Neural progenitor cell (in vitro differentiated cells): Measurements from ENCODE around the gene ADCY5.

Experiments used
- CTCF ChIP-seq: fragments of 200-600 bp; sonication (generic); IDR thresholded peaks from 2 replicates; pipeline ENCODE4 v1.5.1; 2017; ENCODE audit warnings: antibody characterized with exemption, mild to moderate bottlenecking
- EZH2 ChIP-seq: fragments of 200-600 bp; sonication (generic); IDR thresholded peaks from 2 replicates; pipeline ENCODE4 v1.6.1; 2017; ENCODE audit warnings: antibody characterized with exemption, mild to moderate bottlenecking, moderate library complexity

GRCh38 chr3:123297627-123297899, 151.3 kb downstream of the ADCY5 start:
- TF ChIP-seq EZH2 = no peak
- TF ChIP-seq CTCF = peak; percentile 39
